GM03348 (cell line): Measurements from ENCODE around the gene MAP2K7.

Source experiments
- DNase-seq: peaks from one replicate; pipeline ENCODE4 v3.0.0; 2012; ENCODE audit warnings: low spot score

Gene MAP2K7

GRCh38 chr19:7867092-7867844 lies 36.4 kb upstream of the MAP2K7 start:
- no peak for DNase-seq

- no peak for DNase-seq
Observed at GRCh38 chr19:7868326-7868670, 35.4 kb upstream of the MAP2K7 start.

GRCh38 chr19:7868671-7869452 lies 34.8 kb upstream of the MAP2K7 start:
- peak; percentile 80 for DNase-seq

GRCh38 chr19:7869453-7869909 lies 34.2 kb upstream of the MAP2K7 start:
- DNase-seq, result peak; percentile 65

GRCh38 chr19:7869910-7870511 lies 33.7 kb upstream of the MAP2K7 start:
- DNase-seq, result no peak

- no peak for DNase-seq
Observed at GRCh38 chr19:7870571-7871436, 32.9 kb upstream of the MAP2K7 start.

GRCh38 chr19:7871437-7872305 lies 32.0 kb upstream of the MAP2K7 start:
- DNase-seq, result peak; percentile 94

GRCh38 chr19:7872306-7873204 lies 31.1 kb upstream of the MAP2K7 start:
- DNase-seq, result no peak

GRCh38 chr19:7873304-7874075 lies 30.2 kb upstream of the MAP2K7 start:
- no peak for DNase-seq

GRCh38 chr19:7874076-7874896 lies 29.4 kb upstream of the MAP2K7 start, which contains the start of gene PRR36:
TSS of gene PRR36 (minus strand) at chr19:7874390. CDS start at chr19:7873689, 701 bp downstream.
- DNase-seq, result no peak

- no peak for DNase-seq
Observed at GRCh38 chr19:7874897-7875273, 28.8 kb upstream of the MAP2K7 start.

- DNase-seq, result no peak
Observed at GRCh38 chr19:7877249-7877836, 26.3 kb upstream of the MAP2K7 start.

- no peak for DNase-seq
Observed at GRCh38 chr19:7879111-7879807, 24.4 kb upstream of the MAP2K7 start.

GRCh38 chr19:7879836-7880235 lies 23.8 kb upstream of the MAP2K7 start:
- no peak for DNase-seq

GRCh38 chr19:7881910-7882309 lies 21.8 kb upstream of the MAP2K7 start:
- DNase-seq, result no peak

GRCh38 chr19:7883105-7883504 lies 20.6 kb upstream of the MAP2K7 start:
- no peak for DNase-seq
